Measurements from ENCODE around the gene SLC12A7.

DNA sequence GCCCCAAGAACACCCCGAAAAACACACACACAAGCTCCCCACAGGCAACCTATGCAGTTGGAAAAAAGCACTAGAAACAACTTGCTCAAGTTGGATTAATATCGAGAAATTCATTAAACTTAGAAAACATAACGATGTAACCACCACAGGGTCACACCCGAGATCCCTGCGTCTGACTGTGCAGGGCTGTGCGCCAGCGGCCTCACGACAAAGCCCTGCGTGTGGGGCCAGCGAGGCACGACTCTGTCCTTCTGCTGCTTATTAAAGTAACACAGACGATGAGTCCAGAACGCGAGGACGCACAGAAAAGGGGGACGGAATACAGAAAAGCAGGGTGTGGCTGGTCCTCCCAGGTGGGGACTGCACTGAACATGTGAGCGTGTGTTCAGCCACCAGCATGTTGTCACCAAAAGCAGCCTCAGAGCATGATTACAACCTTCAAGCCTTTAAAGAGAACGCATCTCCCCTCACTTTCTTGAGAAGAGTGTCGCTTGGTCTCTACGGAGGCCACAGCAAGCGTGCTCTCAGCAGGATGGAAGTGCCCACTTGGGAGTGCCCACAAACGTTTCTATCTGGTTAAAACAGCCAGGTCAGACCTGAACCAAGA lies 14.4 kb downstream of the SLC12A7 start:
- TF ChIP-seq, protein P1, sequence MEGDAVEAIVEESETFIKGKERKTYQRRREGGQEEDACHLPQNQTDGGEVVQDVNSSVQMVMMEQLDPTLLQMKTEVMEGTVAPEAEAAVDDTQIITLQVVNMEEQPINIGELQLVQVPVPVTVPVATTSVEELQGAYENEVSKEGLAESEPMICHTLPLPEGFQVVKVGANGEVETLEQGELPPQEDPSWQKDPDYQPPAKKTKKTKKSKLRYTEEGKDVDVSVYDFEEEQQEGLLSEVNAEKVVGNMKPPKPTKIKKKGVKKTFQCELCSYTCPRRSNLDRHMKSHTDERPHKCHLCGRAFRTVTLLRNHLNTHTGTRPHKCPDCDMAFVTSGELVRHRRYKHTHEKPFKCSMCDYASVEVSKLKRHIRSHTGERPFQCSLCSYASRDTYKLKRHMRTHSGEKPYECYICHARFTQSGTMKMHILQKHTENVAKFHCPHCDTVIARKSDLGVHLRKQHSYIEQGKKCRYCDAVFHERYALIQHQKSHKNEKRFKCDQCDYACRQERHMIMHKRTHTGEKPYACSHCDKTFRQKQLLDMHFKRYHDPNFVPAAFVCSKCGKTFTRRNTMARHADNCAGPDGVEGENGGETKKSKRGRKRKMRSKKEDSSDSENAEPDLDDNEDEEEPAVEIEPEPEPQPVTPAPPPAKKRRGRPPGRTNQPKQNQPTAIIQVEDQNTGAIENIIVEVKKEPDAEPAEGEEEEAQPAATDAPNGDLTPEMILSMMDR (conservative IDR thresholded peaks at IDR 0.05) = no peak
- TF ChIP-seq EZH2 (IDR thresholded peaks at IDR 0.05; ENCODE audit: low read depth) = no peak

Data from PC-9 (cell line).